Upper lobe of left lung (tissue), 6 donors: ENCODE data around the gene NANOS2. TPM values are rescaled to one million over a fixed set of nuclear protein-coding genes. Genes with fewer than 3 reads are reported as not detected.

ENCODE experiments used
- ATAC-seq, 2 donors: fragments of 200-7000 bp; cut with Tn5 transposase; one replicate each; pipeline ENCODE4 v1.9.1; 2022; ENCODE audit warnings: mild to moderate bottlenecking in 2 of 2, moderate library complexity in 2 of 2; ENCODE audit not compliant: low FRiP score in 2 of 2
- DNase-seq, 2 donors: peaks; one replicate each; pipeline ENCODE4 v3.0.0-alpha.2; 2019 to 2020
- H3K27ac ChIP-seq, 4 donors: fragments of 200-600 bp; sonication (generic); one replicate each; pipeline ENCODE4 v1.5.1; 2016 to 2019
- H3K27me3 ChIP-seq, 4 donors: fragments of 200-600 bp; sonication (generic); one replicate each; pipeline ENCODE4 v1.5.1; 2017 to 2019
- H3K36me3 ChIP-seq, 4 donors: fragments of 200-600 bp; sonication (generic); one replicate each; pipeline ENCODE4 v1.5.1; 2016 to 2019
- H3K4me1 ChIP-seq, 4 donors: fragments of 200-600 bp; sonication (generic); one replicate each; pipeline ENCODE4 v1.5.1; 2018 to 2019
- H3K4me3 ChIP-seq, 4 donors: fragments of 200-600 bp; sonication (generic); one replicate each; pipeline ENCODE4 v1.5.1; 2017 to 2019; ENCODE audit warnings: mild to moderate bottlenecking in 2 of 4, moderate library complexity in 1 of 4
- H3K9me3 ChIP-seq, 4 donors: fragments of 200-600 bp; sonication (generic); one replicate each; pipeline ENCODE4 v1.5.1; 2018 to 2019
- EP300 ChIP-seq, 4 donors: sonication (generic); formaldehyde crosslinking; IDR thresholded peaks; one replicate each; pipeline ENCODE4 v1.5.1; 2017; ENCODE audit warnings: antibody characterized with exemption in 4 of 4, control low read depth in 2 of 4
- POLR2A ChIP-seq, 4 donors: fragments of 450-650 bp; IDR thresholded peaks; one replicate each; pipeline ENCODE4 v1.5.1; 2016 to 2017; ENCODE audit warnings: antibody characterized with exemption in 4 of 4, mild to moderate bottlenecking in 2 of 4
- POLR2AphosphoS5 ChIP-seq, 2 donors: sonication (generic); formaldehyde crosslinking; IDR thresholded peaks; one replicate each; pipeline ENCODE4 v1.5.1; 2017; ENCODE audit warnings: antibody characterized with exemption in 2 of 2
- whole genome bisulfite sequencing, 2 donors: methylation state at CpG; one replicate each; pipeline ENCODE4 v1.1.5; 2017 to 2018; 5-methylcytosine and 5-hydroxymethylcytosine counted together
- total RNA-seq, 6 donors: library from RNA; depleted of rRNA in 4 of 6; stranded (reverse); fragments of >200 nt in 4 of 6; gene quantifications; one replicate each; pipeline versions ENCODE4 v1.1.0 to v1.2.1, GENCODE V29; 2016 to 2021
- TF ChIP-seq, protein P1 (sequence below), 6 experiments: fragments of 450-650 bp in 4 of 6; fragments of 200-600 bp in 2 of 6; sonication (generic) in 2 of 6; IDR thresholded peaks; one replicate each; pipeline ENCODE4 v1.5.1; 2016 to 2019; ENCODE audit warnings: antibody characterized with exemption in 6 of 6
- donor health status: DM: no; HTN: no; CAD: no; lungs with moderate emphysema.
- donor health status: DM: no; HTN: yes; CAD: no; lungs with severe emphysema.

NANOS2 gene
- total RNA-seq, 6 donors from 2014 or later = not detected

DNA sequence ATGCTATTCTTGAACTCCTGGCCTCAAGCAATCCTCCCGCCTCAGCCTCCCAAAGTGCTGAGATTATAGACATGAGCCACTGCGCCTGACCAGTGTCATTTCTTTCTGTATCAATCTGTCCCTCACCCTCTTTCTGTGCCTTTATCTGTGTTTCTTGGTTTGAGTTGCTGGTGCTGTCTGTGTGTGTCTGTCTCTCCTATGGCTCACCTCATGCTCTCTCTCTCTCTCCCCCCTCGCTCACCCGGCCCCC, 38.5 kb downstream of the NANOS2 start:
- Histone ChIP-seq H3K27me3 (peaks cover 0 to 4% (median 0%) of the 10 kb centered on the region in 4 donors), H3K9me3 (no peaks in the 10 kb centered on the region), H3K27ac (peak overlapping the region; percentile 36 to 80 (median 65)), H3K36me3 (no peaks in the 10 kb centered on the region), H3K4me3 (peak overlapping the region in 1 of 4 donors; percentile 39), H3K4me1 (peaks cover 9 to 13% (median 11%) of the 10 kb centered on the region in 4 donors)
- 47 to 50% methylated on average over 4 of the region's 4 CpGs for WGBS, 2 donors
- TF ChIP-seq POLR2AphosphoS5 (IDR thresholded peaks at IDR 0.05) (no peak), POLR2A (IDR thresholded peaks at IDR 0.05) (no peak), EP300 (IDR thresholded peaks at IDR 0.05) (no peak)
- TF ChIP-seq, protein P1, sequence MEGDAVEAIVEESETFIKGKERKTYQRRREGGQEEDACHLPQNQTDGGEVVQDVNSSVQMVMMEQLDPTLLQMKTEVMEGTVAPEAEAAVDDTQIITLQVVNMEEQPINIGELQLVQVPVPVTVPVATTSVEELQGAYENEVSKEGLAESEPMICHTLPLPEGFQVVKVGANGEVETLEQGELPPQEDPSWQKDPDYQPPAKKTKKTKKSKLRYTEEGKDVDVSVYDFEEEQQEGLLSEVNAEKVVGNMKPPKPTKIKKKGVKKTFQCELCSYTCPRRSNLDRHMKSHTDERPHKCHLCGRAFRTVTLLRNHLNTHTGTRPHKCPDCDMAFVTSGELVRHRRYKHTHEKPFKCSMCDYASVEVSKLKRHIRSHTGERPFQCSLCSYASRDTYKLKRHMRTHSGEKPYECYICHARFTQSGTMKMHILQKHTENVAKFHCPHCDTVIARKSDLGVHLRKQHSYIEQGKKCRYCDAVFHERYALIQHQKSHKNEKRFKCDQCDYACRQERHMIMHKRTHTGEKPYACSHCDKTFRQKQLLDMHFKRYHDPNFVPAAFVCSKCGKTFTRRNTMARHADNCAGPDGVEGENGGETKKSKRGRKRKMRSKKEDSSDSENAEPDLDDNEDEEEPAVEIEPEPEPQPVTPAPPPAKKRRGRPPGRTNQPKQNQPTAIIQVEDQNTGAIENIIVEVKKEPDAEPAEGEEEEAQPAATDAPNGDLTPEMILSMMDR (IDR thresholded peaks at IDR 0.05) = no peak
- ATAC-seq (peak in 1 of 2 donors; percentile 4), DNase-seq (no peak)

GRCh38 chr19:45874620-45874966, 40.0 kb downstream of the NANOS2 start:
- no peaks in the 10 kb centered on the region for H3K9me3 ChIP-seq
- no peak overlapping the region for H3K27ac ChIP-seq
- peaks cover 9 to 13% (median 11%) of the 10 kb centered on the region in 4 donors for H3K4me1 ChIP-seq
- no peak for TF ChIP-seq POLR2AphosphoS5 (IDR thresholded peaks at IDR 0.05)
- TF ChIP-seq, protein P1 (IDR thresholded peaks at IDR 0.05) = no peak
- no peak for TF ChIP-seq POLR2A (IDR thresholded peaks at IDR 0.05)
- no peak for TF ChIP-seq EP300 (IDR thresholded peaks at IDR 0.05)
- 84 to 93% methylated on average over 7 of the region's 7 CpGs for WGBS, 2 donors
- ATAC-seq (no peak), DNase-seq (no peak)
- peaks cover 0 to 4% (median 0%) of the 10 kb centered on the region in 4 donors for H3K27me3 ChIP-seq
- no peaks in the 10 kb centered on the region for H3K36me3 ChIP-seq
- H3K4me3 ChIP-seq = no peak overlapping the region

GRCh38 chr19:45873219-45873772, 41.3 kb downstream of the NANOS2 start:
- Histone ChIP-seq H3K4me3 (no peak overlapping the region), H3K27me3 (peaks cover 0 to 4% (median 0%) of the 10 kb centered on the region in 4 donors), H3K36me3 (no peaks in the 10 kb centered on the region), H3K4me1 (peaks cover 9 to 13% (median 11%) of the 10 kb centered on the region in 4 donors), H3K27ac (no peak overlapping the region), H3K9me3 (no peaks in the 10 kb centered on the region)
- no peak for TF ChIP-seq EP300 (IDR thresholded peaks at IDR 0.05)
- no peak for TF ChIP-seq POLR2A (IDR thresholded peaks at IDR 0.05)
- TF ChIP-seq POLR2AphosphoS5 (IDR thresholded peaks at IDR 0.05) = no peak
- TF ChIP-seq, protein P1 (IDR thresholded peaks at IDR 0.05) = no peak
- WGBS, 2 donors = 92% methylated on average over 6 to 7 of the region's 7 CpGs
- DNase-seq (no peak), ATAC-seq (no peak)

DNA sequence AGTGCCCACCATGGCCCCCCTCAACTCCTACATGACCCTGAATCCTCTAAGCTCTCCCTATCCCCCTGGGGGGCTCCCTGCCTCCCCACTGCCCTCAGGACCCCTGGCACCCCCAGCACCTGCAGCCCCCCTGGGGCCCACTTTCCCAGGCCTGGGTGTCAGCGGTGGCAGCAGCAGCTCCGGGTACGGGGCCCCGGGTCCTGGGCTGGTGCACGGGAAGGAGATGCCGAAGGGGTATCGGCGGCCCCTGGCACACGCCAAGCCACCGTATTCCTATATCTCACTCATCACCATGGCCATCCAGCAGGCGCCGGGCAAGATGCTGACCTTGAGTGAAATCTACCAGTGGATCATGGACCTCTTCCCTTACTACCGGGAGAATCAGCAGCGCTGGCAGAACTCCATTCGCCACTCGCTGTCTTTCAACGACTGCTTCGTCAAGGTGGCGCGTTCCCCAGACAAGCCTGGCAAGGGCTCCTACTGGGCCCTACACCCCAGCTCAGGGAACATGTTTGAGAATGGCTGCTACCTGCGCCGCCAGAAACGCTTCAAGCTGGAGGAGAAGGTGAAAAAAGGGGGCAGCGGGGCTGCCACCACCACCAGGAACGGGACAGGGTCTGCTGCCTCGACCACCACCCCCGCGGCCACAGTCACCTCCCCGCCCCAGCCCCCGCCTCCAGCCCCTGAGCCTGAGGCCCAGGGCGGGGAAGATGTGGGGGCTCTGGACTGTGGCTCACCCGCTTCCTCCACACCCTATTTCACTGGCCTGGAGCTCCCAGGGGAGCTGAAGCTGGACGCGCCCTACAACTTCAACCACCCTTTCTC, 42.3 kb downstream of the NANOS2 start:
- H3K4me1 ChIP-seq = peaks cover 9 to 13% (median 11%) of the 10 kb centered on the region in 4 donors
- DNase-seq (peak in 1 of 2 donors; percentile 72), ATAC-seq (no peak)
- no peak overlapping the region for H3K4me3 ChIP-seq
- H3K27me3 ChIP-seq = peaks cover 0 to 4% (median 0%) of the 10 kb centered on the region in 4 donors
- WGBS, 2 donors = 90 to 93% methylated on average over 27 to 34 of the region's 34 CpGs
- H3K27ac ChIP-seq = no peak overlapping the region
- no peaks in the 10 kb centered on the region for H3K36me3 ChIP-seq
- no peaks in the 10 kb centered on the region for H3K9me3 ChIP-seq
- no peak for TF ChIP-seq POLR2A (IDR thresholded peaks at IDR 0.05)
- TF ChIP-seq POLR2AphosphoS5 (IDR thresholded peaks at IDR 0.05) = no peak
- no peak for TF ChIP-seq EP300 (IDR thresholded peaks at IDR 0.05)
- TF ChIP-seq, protein P1 (IDR thresholded peaks at IDR 0.05) = no peak
